GM19025 (cell line): Measurements from ENCODE around the gene RAD51AP1.

Experiments
- ATAC-seq: cut with Tn5 transposase; IDR thresholded peaks from one replicate; pipeline ENCODE4 v1.9.1; 2021; ENCODE audit warnings: mild to moderate bottlenecking, low read depth, moderate library complexity; ENCODE audit not compliant: unreplicated experiment

Gene RAD51AP1

DNA sequence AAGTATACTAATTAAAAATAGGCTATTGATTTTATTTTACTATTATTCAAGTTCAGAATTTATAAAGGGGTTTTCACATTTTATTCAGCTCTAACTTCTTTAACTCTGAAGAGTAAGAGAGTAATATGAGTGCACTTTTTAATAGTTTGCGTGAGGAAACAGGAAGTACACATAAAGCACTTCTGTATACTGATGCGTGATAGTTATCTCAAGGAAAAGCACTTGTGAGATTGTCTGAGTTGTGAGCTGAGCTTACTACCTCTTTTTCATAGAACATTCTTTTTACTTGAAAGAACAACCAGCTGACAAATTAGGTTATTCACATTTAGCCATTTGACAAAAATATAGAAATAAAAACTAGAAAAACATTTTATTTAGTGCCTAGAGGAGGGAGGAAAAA lies 1.9 kb downstream of the RAD51AP1 start:
- ATAC-seq, result no peak

DNA sequence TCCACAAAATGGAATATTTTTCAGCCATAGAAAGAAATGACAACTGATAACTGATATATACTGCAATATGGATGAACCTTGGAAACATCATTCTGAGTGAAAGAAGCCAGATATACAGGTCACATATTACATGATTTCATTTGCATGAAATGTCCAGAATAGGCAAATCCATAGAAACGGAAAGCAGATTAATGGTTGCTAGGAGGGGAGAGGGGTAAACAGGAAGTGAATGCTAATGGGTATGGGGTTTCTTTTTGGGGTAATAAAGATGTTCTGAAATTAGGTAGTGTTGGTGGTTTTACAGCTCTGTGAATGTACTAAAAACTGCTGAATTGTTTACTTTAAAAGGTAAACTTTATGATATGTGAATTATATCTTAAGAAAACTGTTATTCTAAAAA lies 6.5 kb downstream of the RAD51AP1 start:
- ATAC-seq, result no peak

DNA sequence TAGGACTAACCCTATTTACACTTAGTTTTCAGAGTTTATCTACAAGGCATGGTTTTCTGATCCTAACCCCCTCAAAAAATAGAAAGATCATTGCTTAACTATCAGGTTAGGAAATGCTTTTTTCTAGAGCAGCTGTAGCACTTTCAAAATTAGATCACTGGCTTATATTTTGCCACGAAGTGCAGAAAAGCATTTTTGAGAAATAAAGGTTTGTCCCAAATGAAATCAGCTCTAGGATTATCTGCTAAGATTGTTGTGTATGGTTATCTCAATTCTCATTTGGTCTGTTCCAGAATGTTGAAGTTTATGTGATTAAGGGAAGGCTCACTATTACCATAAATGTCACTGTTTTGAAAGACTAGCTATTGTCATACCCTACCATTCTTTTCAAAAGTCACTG lies 13.5 kb downstream of the RAD51AP1 start:
- ATAC-seq, result no peak

DNA sequence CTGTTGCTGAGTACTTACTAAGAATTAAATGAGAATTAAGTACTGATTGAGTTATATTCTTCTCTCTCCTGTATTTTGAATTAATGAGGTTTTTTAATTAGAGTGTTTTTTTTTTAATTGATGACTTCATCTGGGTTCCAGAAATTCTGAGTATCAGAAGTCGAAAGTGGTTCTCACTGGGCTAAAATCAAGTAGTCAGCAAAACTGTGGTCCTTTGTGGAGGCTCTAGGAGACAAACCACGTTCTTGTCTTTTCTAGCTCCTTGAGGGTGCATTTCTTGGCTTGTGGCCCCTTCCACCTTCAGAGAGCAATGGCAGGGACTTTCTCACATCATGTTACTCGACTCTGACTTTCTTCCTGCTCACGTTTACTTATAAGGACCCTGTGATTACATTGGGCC lies 15.3 kb downstream of the RAD51AP1 start:
- no peak for ATAC-seq

DNA sequence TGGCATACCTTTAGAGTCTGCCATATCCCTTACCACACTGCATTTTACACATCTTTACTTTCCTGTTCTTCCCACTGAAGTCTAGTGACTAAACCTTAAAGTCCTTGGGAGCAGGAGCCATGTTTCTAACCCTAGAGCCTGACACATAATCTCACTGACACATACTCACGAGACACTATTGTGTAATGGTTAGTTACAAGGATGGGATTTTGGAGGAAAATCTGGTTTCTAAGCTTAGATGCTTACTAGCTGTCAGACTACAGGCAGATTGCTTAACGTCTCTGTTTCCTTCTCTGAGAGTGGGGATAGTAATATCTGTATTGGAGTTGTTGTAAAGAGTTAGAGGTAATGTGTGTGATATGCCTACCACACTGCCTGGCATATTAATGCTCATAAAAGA lies 17.1 kb downstream of the RAD51AP1 start:
- no peak for ATAC-seq

DNA sequence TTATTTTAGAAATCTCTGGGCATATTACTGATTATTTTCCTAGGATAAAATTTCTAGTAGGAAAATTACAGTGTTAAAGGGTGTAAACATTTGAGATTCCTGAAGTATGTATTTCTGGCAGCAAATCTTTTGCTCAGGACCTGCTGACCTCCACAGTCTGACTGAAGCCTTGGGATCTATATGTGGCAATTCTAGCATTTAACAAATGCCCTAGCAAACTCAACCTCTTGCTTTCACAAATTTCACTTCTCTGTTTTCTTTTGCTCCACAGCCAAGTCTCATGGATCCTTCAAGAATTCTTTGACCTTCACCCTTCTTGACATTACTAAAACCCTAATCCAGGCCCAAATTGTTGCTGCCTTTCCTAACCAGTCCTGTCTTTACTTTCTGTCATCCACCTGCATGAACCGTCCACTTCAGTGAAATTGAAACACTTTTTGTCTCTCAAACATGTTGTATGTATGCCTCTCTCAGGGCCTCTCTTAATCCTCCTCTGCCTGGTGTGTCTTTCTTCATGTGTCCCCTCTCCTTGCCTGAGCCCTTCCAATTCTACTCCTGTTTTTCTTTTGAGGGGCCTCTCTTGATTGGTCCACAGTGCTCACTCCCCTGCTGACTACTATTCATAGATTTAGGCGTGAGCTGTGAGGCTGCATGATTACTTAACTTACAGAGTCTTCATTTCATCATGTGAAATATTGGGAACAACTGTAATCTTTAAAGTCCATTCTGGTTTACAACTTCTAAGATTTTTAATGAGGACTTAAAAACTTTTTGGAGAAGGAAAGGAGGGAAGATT lies 18.2 kb downstream of the RAD51AP1 start:
- no peak for ATAC-seq

DNA sequence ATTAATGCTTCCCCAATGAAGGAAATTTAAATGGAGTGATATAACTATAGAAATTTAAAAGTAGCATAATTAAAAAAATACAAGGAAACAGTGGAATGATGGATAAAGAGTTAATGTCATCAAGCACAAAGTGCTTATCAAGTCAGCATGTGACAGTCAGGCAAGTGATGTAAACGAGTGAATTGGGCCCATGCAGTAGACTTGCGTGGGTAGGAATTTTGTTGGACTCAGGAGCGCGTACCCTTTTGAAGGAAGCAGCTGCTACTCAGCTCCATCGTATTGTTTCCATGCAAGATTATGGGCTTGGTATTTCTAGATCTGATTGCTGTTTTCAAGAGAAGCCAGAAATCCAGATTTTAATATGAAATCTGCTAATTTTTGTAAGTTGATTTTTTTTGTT lies 18.9 kb downstream of the RAD51AP1 start:
- no peak for ATAC-seq

DNA sequence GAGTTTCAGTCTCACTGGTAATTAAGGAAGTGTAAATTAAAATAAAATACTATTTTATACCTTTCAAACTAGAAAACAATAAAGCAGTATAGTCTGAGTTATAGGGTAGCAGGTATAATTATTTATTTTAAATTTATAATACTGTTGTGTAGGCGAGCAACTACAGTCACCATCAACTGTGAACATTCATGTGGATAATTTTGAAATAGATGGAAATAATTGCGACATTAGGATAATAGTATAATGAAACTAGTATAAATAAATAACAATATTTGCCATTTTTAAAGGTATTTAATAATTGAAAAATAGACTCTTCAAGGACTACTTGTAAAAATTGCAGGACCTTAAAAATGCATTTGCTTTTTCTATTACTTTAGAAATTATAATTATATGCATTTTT lies 19.5 kb downstream of the RAD51AP1 start:
- ATAC-seq, result no peak

DNA sequence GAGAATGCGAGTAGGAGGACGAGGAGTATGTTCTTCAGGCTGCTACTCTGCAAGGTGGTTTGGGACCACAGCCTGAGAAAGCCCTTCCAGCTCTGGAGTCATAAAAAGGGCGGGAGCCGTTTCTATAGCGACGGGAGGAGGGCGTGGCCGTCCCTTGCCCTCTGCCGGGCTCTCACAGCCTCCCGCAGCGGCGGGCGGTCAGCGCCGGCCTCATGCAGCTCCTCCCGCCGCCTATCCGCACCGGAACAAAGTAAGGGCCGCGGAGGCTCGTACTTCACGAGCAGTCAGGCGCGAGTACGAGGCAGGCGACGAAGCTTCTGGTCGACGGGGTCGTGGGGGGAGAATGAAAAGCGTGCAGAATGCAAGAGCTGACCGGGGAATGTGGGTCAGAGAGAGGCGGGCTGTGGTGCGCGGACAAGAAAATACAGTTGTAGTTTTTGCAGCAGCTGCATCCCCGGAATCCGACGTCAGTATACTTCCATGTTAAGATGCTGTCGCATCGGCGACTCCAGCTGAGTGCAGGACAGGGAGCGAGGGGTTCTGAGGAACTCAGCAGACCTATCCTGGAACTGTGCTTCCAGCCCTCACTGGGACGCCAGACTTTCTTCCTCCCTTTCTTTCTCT lies 23.5 kb downstream of the RAD51AP1 start, which contains the start of gene DYRK4:
Gene DYRK4 (plus strand): TSS at position 175 of the 624 bp plus-strand sequence. CDS start 38 bp downstream, at position 213.
- no peak for ATAC-seq

DNA sequence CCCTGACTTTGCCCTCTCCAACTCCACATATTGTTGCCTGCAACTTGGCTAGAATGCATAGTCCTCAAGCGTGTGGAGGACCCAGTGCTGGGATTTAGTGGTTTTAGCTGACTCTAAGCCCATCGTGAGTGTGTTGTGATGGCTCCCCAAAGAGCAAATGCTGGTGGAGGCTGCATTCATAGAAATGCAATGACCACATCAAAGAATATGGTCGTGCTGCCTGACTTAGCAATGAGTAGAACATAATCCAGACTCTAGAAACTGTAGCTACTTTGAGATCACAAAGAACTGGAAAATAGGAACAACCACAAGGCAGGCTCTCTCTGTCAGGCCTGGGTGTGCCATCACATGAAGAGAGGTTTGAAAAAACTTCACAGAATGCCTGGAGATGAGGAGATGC lies 24.6 kb downstream of the RAD51AP1 start:
- ATAC-seq, result no peak

DNA sequence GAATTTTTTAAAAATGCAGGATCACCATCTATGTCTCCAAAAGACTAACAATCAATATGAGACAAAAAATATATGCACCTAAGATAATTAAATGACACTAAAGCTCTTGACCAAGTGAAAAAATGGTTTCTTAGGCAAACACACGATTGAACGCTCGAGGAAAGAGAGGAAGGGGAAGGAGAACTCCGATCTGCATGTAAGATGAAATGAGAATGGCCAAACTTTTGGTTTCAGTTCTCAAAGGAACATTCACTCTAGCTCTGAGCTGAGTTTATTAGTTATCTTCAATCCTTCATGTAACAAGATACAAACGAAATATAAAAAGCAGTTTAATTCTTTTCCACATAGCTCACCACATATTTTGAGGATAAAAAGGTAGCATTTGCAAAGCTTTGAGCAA lies 26.1 kb downstream of the RAD51AP1 start:
- no peak for ATAC-seq

DNA sequence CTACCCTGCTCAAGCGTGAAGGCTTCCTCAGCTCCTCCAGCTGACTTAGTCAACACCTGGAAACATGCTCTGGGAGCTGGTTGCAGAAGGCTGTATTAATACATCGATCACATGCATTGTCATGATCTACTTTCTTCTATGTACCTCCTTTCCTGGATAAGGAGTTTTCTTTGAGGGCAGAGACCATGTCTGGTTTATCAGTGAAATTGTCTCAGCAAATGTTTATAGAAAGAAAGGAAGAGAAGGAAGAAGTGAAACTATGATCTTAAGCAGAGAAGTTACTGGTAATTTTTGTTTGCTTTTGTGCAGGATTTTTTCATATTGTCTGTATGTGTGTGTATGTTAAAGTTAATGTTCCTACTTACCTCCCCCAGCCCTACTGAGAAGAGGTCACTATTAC lies 27.8 kb downstream of the RAD51AP1 start:
- no peak for ATAC-seq

DNA sequence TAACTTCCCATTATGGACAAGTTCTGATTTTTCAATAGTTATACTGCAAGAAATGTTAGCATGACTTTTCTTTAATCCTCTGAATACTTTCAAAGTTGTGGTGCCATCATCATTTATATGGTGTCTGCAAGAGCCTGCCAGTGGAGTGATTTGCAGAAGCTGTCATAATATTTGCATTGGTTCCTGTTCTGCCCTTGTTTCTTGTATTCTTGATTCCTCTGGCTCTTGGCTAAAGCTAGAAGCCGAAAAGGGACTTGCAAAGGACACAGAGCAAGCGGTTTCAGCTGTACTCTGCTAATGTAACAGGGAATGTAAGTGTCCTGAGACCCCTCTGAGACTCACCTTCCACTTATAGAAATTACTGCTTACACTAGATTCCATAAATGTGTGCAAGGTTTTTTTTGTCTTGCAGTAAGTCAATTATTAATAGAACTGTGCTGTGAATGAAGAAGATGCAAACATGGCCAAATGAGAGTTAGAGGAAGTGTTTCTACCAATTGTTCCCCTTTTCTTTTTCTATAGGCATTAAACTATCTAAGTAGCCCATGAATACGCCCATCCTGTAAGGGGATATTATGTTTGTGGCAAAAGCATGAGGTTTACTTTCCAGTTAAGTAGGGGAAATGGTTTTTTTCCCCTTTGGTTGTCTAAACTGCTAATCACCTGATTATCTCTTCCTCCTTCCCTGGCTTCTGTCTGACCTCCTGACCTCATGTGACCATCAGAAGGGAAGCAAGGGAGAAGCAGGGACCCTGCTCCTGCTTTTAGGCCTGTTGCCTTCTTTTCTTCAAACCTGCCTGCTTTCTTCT lies 28.6 kb downstream of the RAD51AP1 start:
- no peak for ATAC-seq

DNA sequence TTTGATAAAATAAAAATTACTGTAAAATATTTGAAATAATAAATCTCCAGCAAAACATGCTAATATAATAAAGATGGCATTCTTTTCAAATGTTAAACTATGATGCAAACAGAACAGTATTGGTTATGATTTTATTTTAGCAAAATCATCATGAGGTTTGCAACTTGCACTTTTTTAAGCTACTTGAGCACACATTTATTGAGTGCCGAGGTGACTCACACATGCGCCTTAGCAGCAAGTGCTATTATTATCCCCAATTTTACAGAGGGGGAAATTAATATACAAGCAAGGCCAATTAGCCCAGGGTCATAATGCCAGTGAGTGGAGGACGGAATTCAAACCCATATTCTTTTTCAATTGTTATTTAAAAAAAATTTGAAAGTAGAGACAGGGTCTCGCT lies 30.6 kb downstream of the RAD51AP1 start:
- ATAC-seq, result no peak

DNA sequence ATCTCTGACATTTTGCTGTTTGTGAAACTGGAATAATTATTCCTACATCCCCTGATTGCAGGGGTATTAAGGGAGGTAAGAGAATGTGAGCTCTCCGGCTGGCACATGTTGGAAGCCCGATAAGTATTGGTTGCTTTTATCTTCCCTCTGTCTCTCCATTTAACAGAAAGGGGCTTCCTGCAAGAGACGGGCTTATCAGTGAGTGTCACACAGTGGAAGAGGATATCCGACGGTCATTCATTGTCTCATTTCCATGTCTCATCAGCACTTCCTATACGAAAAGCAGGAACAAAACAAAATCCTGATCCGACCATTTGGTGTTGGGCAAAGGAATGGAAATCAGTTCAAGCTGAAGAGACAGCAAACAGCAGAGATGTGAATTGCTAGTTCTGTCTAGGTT lies 34.0 kb downstream of the RAD51AP1 start:
- ATAC-seq, result no peak

DNA sequence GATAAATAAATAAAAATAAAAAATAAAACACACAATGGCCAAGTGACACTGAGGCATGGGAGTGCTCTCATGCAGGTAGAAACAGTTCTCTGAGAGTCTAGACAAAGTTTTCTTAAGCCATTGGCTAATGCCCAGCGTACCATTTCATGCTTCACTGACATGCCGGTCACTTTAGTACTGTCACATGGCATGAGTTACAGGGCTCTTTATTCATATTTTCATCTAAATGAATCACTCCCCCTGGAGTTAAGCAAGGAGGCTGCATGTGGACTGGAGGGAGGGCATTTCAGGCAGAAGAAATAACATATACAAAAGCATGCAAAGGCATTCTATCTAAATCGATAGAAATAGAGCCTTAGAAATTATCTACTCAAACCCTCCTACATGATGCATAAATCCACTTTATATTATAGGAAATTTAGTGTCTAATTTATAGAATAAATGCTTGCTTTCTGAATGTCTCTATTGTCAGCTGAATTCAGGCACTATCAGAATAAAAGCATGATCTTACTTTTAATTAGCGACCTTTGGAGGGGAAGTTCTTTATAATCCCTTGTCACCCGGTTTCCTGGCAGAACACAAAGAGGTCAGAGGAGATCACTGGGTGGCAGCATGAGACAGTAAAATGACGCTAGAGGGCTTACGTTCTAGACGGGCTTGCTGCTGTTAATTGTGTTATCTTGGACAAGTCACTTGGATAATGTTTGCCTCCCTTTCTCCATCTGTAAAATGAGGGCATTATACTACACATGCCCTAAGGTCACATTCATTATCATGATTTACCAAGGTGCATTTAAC lies 40.8 kb downstream of the RAD51AP1 start:
- no peak for ATAC-seq

DNA sequence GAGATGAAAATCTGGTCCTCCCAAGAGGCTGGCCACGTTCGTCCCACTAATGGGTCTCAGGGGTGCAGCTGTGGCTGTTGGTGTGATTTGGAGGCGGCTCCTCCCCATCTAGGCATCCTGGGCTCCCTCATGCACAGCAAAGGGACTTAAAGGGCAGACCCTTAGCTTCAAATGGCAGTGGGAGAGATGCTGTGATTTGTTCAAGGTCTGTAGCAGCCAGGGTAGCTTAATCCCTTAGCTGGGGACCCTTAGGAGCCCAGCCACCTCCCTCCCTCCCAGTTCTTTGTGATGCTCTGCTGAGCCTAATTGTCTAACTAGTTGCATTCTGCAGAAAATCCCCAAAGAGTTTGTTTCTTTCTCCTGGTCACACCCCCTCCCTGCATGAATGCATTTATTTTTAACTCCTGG lies 41.6 kb downstream of the RAD51AP1 start:
- no peak for ATAC-seq

DNA sequence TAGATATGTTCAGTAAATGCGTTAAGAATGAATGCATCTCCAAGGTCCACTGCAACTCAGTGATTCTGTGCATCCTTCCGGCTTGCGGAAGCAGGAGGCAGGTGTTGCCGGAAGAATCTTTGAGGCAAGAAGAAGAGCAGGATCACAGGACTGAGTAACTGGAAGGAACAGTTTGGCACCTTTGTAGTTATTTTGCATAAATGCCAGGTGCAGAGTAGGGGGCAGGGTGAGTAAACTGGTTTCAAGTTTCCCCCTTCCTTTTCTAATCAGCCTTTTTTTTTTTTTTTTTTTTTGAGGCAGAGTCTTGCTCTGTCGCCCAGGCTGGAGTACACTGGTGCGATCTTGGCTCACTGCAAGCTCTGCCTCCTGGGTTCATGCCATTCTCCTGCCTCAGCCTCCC lies 45.6 kb downstream of the RAD51AP1 start:
- ATAC-seq, result no peak

DNA sequence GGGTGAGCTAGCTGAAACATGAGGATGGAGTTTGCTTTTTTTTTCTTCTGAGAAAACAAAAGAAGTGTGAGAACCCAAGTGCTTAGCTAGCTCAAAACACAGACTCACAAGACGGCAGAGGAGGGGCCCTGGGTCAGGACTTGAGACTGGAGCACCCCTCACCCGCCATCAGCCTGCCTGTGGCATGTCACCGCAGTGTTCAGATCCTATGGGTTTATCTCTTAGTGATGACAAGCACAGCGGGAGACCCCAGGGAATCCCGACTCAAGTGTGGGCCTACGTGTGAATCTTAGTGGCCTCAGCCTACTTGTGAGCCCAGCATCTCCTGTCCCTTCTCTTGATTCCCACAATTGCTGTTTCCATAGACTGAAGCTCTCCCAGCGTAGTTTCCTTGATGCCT lies 46.2 kb downstream of the RAD51AP1 start:
- ATAC-seq, result no peak

DNA sequence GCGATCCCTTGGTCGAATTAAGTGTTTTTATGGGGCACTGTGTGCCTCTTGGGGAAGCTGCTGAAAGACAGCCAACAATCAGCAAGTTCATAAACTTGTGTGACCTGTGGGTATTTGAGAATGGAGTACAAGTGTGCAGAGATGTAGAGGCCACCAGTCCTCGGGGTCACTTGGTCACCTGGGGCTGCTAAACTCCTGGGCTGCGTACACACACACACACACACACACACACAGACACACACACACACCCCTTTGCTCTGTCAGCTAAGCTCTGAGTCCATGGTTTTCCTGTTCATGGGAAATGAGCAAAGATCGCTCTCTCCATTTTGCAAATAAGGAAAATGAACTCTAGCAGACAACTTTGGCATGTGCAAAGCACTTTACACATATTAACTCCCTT lies 47.8 kb downstream of the RAD51AP1 start:
- ATAC-seq, result no peak

DNA sequence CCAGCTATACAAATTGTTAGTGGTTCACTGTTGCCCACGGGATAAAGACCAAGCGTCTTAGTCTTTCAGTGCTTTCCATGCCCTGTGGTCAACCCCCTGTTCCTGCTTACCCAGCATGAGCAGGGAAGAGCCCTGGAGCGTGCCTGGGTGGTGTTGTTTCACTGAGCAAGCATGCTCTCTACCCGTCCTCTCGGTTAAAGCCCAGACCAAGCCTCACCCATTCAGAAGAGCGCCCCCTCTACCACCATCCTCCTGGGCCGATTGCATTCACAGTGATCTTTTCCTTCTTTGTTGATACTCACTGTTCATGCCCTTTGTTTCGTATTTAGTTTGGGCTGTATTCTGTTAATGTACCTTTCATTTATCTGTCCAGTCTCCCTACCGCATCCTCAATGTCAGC lies 48.4 kb downstream of the RAD51AP1 start:
- ATAC-seq, result no peak
